NCI-H1694 treated with DMSO at 0.1 percent for 48 hours (cell line): Measurements from ENCODE around the gene NDUFA8.

Experiments
- DNase-seq: peaks from one replicate; lab custom pipeline; 2025; lab: John Stamatoyannopoulos, UW

Gene NDUFA8

GRCh38 chr9:122099271-122099869 is 60.2 kb downstream of the NDUFA8 start:
- peak; percentile 28 for DNase-seq

DNA sequence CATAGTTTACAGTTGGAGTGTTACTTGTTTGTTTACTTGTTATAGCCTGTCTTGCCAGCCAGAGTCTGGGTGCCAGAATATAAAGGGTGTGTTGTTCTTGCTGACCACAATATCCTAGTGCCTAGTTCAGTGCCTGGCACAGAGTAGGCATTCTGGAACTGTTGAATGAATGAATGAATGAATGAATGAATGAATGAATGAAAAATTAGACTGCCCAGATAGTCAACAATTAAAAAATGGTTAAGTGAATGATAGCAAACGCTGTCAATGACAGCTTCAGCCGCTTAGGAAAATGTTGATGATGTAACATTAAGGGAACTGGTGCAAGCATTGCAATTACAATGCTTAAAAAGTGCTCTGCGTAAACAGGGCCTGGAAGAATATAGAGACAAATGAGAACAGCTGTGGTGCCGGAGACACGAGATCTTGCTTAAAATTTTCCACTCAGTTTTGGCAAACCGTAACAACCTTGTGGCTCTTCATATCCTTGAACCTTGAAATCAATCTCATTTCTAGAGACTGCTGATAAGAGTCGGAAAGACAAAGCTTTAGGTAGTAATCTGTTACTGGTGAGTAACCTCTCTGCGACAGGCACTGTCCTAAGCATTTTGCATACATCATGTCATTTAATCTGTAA is 61.8 kb downstream of the NDUFA8 start:
- no peak for DNase-seq

DNA sequence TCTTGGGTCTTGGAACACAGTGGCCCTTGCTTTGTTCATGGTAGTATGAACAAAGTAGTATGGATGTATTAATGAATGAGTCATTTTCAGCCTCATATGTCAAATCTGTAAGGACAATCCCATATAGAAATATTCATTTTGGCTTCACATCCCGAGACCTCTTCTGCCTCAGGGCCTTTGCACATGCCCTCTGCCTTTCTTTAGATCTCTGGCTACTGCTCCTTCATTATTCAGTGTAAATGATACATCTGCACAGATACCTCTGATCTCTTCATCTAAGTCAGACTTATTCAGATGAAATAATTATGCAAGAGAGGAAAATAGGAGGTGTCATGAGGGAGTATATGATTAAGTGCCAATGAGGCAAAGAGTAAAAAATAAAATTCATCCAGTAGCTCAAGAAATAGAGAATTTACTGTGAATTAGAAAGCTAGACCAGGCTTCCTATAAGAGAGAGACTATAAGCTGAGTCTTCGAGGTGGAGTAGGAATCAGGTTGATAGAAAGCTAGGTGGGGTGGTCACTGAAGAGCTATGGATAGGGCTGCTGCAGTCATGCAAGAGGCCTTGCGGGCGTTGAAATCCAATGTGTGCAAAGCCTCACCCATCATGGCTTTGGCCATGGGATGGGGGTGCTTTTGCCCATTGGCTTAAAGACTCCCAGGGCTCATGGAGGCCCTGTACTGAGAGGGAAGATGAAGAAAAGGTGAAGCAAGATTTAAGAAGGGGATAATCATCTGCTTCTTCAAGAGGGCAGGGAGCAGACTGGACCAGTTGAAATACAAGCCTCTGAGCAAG is 62.8 kb downstream of the NDUFA8 start:
- no peak for DNase-seq

- peak; percentile 11 for DNase-seq
These were observed 64.4 kb downstream of the NDUFA8 start for GRCh38 chr9:122095010-122095767.
